MCF 10A (cell line): ENCODE results near the gene PYGM. TPM values are rescaled to one million over a fixed set of nuclear protein-coding genes. Genes with fewer than 3 reads are reported as not detected.
A peak's percentile ranks its signal among the peaks of the same experiment; 100 is the strongest.

Experiments used
- BruUV-seq: library from RNA; stranded (reverse); fragments of 400-500 nt; replicated peaks from 2 replicates; lab custom pipeline; 2021; lab: Mats Ljungman, UMichigan
- CTCF ChIA-PET: fragments of 300-600 bp; sonication (Branson Sonifier 250); formaldehyde crosslinking; extraction: SDS; loops from one replicate; lab custom pipeline; 2021; ENCODE audit warnings: antibody characterized with exemption, inconsistent platforms; lab: Yijun Ruan, JAX
- POLR2A ChIA-PET: fragments of 300-600, 350-650 bp; sonication (Branson Sonifier 250); formaldehyde crosslinking; extraction: SDS; loops from one replicate; lab custom pipeline; 2020; ENCODE audit warnings: antibody characterized with exemption, inconsistent platforms; lab: Yijun Ruan, JAX
- DNase-seq: peaks from one replicate; pipeline ENCODE4 v3.0.0-alpha.2; 2018; ENCODE audit not compliant: unreplicated experiment
- H3K27ac Mint-ChIP-seq: one replicate; pipeline ENCODE4 v1.8.0; 2022; ENCODE audit warnings: mild to moderate bottlenecking, low read depth, mixed read lengths; ENCODE audit not compliant: unreplicated experiment
- H3K27me3 Mint-ChIP-seq: one replicate; pipeline ENCODE4 v1.8.0; 2022; ENCODE audit warnings: mixed read lengths; ENCODE audit not compliant: insufficient read depth, unreplicated experiment
- H3K36me3 Mint-ChIP-seq: one replicate; pipeline ENCODE4 v1.8.0; 2022; ENCODE audit warnings: mild to moderate bottlenecking, moderate library complexity, mixed read lengths; ENCODE audit not compliant: insufficient read depth, unreplicated experiment
- H3K4me1 Mint-ChIP-seq: one replicate; pipeline ENCODE4 v1.8.0; 2022; ENCODE audit warnings: mixed read lengths; ENCODE audit not compliant: insufficient read depth, unreplicated experiment
- H3K4me3 Mint-ChIP-seq: one replicate; pipeline ENCODE4 v1.8.0; 2022; ENCODE audit warnings: mild to moderate bottlenecking, moderate library complexity, mixed read lengths; ENCODE audit not compliant: unreplicated experiment
- H3K9me3 Mint-ChIP-seq: one replicate; pipeline ENCODE4 v1.8.0; 2022; ENCODE audit warnings: mixed read lengths; ENCODE audit not compliant: unreplicated experiment
- intact Hi-C: fragments of 100-400 bp; cut with micrococcal nuclease; formaldehyde crosslinking; loops from 2 replicates; pipeline ENCODE4 v1.14.1; 2022
- total RNA-seq: library from RNA; stranded (reverse); gene quantifications from 2 replicates; pipeline ENCODE4 v1.2.3, GENCODE V29; 2022
- TF ChIP-seq, protein P1 (sequence below): fragments of 200-600 bp; IDR thresholded peaks from one replicate; pipeline ENCODE4 v1.8.0; 2022; ENCODE audit warnings: antibody characterized with exemption, mild to moderate bottlenecking; ENCODE audit not compliant: unreplicated experiment

PYGM gene
- total RNA-seq, 1 experiment from 2014 or later, result 0.09 TPM

DNA sequence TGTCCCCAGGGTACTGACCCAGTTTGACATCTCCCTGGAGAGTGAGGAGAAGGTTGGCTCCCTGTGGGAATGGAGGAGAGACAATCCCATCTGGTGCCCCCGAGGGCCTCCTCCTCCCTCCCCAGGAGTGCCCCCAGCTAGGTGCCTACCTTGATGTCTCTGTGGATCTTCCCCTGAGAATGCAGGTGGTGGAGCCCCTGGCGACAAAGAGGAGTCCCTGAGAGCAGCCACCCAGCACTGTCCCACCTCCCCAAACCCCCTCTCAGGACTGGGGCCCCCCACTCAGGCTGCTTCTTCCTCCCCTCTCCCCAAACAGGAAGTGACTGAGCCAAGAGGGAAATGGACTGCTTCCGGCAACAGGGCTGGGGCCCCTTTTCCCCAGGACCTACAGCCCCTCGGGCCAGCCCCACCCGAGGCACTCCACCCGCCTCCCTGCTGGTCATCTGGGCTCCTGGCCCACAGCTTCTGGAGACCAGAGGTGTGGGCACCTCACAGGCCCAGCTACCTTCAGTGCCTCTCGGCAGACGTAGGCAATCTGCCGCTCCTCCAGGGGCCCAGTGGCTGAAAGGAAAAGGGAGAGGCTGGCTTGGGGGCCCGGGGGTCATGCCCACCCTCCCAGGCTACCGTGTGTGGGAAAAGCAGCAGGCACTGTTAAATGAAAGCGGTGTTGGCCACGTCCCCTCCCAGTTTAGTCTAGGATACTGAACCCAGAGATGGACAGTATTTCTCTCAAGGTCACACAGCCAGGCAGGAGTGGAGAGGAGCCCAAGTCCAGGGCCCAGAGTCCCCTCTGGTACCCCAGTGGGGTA lies 42.0 kb upstream of the PYGM start:
- no peak overlapping the region for H3K27ac Mint-ChIP-seq
- ChIA-PET POLR2A (interaction anchor here (1.7 kb wide), 1 partner anchor 20 kb away, joined by 4 read pairs; no protein-coding TSS in a partner anchor), CTCF (interaction anchor here (0.9 kb wide), 1 partner anchor 67 kb away, joined by 6 read pairs; no protein-coding TSS in a partner anchor)
- H3K36me3 Mint-ChIP-seq, result peaks cover 15% of the 10 kb centered on the region
- no peak for DNase-seq
- H3K4me1 Mint-ChIP-seq, result peaks cover 6% of the 10 kb centered on the region
- H3K27me3 Mint-ChIP-seq, result no peaks in the 10 kb centered on the region
- peak overlapping the region; percentile 28 for H3K4me3 Mint-ChIP-seq
- no peaks in the 10 kb centered on the region for H3K9me3 Mint-ChIP-seq
- no TSS peak for BruUV-seq
- intact Hi-C loops, result loop anchor here (2.0 kb wide), 1 partner anchor 43 kb away; the partner anchor contains the start of gene CDC42BPG
- TF ChIP-seq, protein P1, sequence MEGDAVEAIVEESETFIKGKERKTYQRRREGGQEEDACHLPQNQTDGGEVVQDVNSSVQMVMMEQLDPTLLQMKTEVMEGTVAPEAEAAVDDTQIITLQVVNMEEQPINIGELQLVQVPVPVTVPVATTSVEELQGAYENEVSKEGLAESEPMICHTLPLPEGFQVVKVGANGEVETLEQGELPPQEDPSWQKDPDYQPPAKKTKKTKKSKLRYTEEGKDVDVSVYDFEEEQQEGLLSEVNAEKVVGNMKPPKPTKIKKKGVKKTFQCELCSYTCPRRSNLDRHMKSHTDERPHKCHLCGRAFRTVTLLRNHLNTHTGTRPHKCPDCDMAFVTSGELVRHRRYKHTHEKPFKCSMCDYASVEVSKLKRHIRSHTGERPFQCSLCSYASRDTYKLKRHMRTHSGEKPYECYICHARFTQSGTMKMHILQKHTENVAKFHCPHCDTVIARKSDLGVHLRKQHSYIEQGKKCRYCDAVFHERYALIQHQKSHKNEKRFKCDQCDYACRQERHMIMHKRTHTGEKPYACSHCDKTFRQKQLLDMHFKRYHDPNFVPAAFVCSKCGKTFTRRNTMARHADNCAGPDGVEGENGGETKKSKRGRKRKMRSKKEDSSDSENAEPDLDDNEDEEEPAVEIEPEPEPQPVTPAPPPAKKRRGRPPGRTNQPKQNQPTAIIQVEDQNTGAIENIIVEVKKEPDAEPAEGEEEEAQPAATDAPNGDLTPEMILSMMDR, result no peak

DNA sequence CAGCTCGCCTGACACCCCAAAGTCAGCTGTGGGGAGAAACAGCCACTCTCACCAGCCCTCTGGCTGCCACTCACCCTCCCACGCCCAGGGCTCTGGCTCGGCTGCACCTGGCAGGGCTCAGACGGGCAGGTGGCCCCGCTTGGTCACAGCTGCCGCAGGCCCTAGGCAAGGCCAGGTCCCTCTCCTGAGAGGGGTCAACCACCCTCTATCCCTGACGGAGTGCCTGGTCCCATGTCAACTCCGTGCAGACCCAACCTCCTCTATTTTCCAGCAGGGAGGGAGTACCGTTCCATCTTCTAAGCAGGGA lies 41.3 kb upstream of the PYGM start:
- POLR2A ChIA-PET, result interaction anchor here (0.6 kb wide), 1 partner anchor 77 kb away, joined by 3 read pairs; no protein-coding TSS in a partner anchor
- no peak overlapping the region for H3K4me3 Mint-ChIP-seq

DNA sequence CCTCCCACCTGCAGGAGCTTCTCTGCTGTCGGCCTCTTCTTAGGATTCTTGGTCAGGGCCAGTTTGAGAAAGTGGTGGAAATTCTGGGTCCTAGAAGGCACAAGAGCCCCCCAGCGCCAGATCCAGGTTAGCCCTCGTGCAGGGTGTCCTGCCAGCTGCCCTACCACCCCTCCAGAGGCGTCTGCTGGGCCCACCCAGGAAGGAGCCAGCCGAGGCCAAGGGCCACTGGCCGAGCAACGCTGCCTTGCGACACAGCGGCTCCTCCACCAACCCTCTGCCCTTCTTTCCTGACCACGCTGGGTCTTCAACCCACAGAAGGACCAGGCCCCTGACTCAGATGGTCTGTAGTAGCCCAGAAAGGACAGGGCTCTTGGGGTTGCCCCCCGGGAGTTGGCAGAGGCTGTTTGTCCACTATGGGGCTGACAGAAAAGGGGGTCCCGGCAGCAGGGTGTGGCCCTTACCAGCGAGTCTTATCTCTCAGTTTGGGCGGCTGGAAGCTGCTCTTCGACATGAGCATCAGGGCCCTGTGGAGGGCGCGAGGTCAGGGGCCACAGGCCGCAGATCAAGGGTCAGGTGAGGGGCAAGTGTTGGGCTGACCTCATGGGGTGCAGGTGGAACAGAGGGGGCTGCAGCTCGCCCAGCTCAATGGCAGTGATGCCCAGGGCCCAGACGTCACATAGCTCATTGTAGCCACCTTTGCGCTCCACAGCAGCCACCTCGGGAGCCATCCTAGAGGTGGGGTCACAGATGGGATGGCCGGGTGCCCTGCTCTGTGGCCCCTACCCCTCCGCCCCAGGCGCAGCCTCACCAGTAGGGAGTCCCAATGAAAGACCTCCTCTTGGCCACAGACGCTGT lies 40.8 kb upstream of the PYGM start:
- POLR2A ChIA-PET, result interaction anchor here (0.6 kb wide), 1 partner anchor 78 kb away, joined by 3 read pairs; no protein-coding TSS in a partner anchor
- CTCF ChIA-PET, result interaction anchor here (0.6 to 3.6 kb wide), 2 partner anchors 13 to 103 kb away, joined by 3 to 21 read pairs; no protein-coding TSS in a partner anchor
- Mint-ChIP-seq H3K9me3 (no peaks in the 10 kb centered on the region), H3K27ac (no peak overlapping the region), H3K4me1 (peaks cover 6% of the 10 kb centered on the region), H3K36me3 (peaks cover 7% of the 10 kb centered on the region), H3K4me3 (no peak overlapping the region), H3K27me3 (no peaks in the 10 kb centered on the region)
- DNase-seq, result no peak
- TF ChIP-seq, protein P1, result no peak
- intact Hi-C loops, result no loop called here
- BruUV-seq, result no TSS peak

More for the DNA sequence above, 41.3 kb upstream of the PYGM start:
- TF ChIP-seq, protein P1, result no peak
- H3K9me3 Mint-ChIP-seq, result no peaks in the 10 kb centered on the region
- no TSS peak for BruUV-seq
- H3K27me3 Mint-ChIP-seq, result no peaks in the 10 kb centered on the region
- no peak for DNase-seq
- H3K36me3 Mint-ChIP-seq, result peaks cover 8% of the 10 kb centered on the region
- CTCF ChIA-PET, result interaction anchor here (0.6 to 3.6 kb wide), 2 partner anchors 14 to 102 kb away, joined by 3 to 21 read pairs; no protein-coding TSS in a partner anchor
- intact Hi-C loops, result no loop called here
- peaks cover 6% of the 10 kb centered on the region for H3K4me1 Mint-ChIP-seq
- H3K27ac Mint-ChIP-seq, result no peak overlapping the region
